ENCODE data around the gene CCDC85B. TPM values are rescaled to one million over a fixed set of nuclear protein-coding genes. Genes with fewer than 3 reads are reported as not detected.
A peak's percentile ranks its signal among the peaks of the same experiment; 100 is the strongest.

CCDC85B gene
- polyA plus RNA-seq, 3 donors: 20.8 to 35.2 (median 24.4) TPM

GRCh38 chr11:65872586-65873317 lies 17.7 kb upstream of the CCDC85B start, which contains the start of gene EFEMP2:
Gene EFEMP2 (minus strand): TSS chr11:65872800. CDS start chr11:65872354, 446 bp downstream.
- Histone ChIP-seq H3K36me3 (replicated peaks in 1 of 2; ENCODE audit: control insufficient read depth in 1 of 2, insufficient read depth in 2 of 2, low read length in 2 of 2) (no peaks in the 10 kb centered on the region), H2AFZ (ENCODE audit: insufficient read depth, low read depth, low read length, poor library complexity, severe bottlenecking) (peak within 1 kb of the TSS; percentile 68), H3K4me2 (replicated peaks; ENCODE audit: extremely low read depth, low read length, poor library complexity, severe bottlenecking) (peak within 1 kb of the TSS; percentile 97), H3K27me3 (ENCODE audit: control insufficient read depth in 2 of 2, insufficient read depth in 2 of 2, low read length in 2 of 2) (no peaks in the 10 kb centered on the region), H4K20me1 (ENCODE audit: insufficient read depth, low read length) (no peaks in the 10 kb centered on the region), H3K9ac (ENCODE audit: insufficient read depth, low read length, poor library complexity, severe bottlenecking) (peak within 1 kb of the TSS; percentile 61), H3K27ac (ENCODE audit: low read depth in 1 of 2, low read length in 2 of 2) (peak within 1 kb of the TSS in 1 of 2 donors; percentile 60), H3K4me1 (ENCODE audit: control insufficient read depth in 1 of 2, insufficient read depth in 2 of 2, low read length in 2 of 2) (peaks cover 20 to 36% of the 10 kb centered on the region in 2 donors), H3K9me3 (replicated peaks in 1 of 2; ENCODE audit: control insufficient read depth in 1 of 2, insufficient read depth in 1 of 2, low read length in 2 of 2) (no peaks in the 10 kb centered on the region), H3K4me3 (replicated peaks in 1 of 3; ENCODE audit: low read depth in 2 of 3, low read length in 3 of 3) (peak within 1 kb of the TSS; percentile 46 to 79 (median 58)), H3K79me2 (ENCODE audit: insufficient read depth, low read length) (no peaks in the 10 kb centered on the region)
- 1% methylated on average over 63 of the region's 69 CpGs for WGBS (ENCODE audit: insufficient coverage)
- H3K4me1 Mint-ChIP-seq: peaks cover 21% of the 10 kb centered on the region
- H3K36me3 Mint-ChIP-seq: peaks cover 0 to 3% of the 10 kb centered on the region in 2 donors
- H3K27ac Mint-ChIP-seq: peak within 1 kb of the TSS; percentile 78 to 96 (median 83)
- intact Hi-C loops (cut with micrococcal nuclease): loop anchor here in 1 of 2 donors (2.0 kb wide), 1 partner anchor 14 kb away; the partner anchor contains the start of gene CFL1
- DNase-seq: peak in 2 of 3 donors; percentile 33 to 53
- H3K27me3 Mint-ChIP-seq (ENCODE audit: low read depth in 3 of 3): peaks cover 8 to 32% (median 29%) of the 10 kb centered on the region in 3 donors
- H3K9me3 Mint-ChIP-seq: peaks cover 0 to 4% (median 0%) of the 10 kb centered on the region in 7 donors
- TF ChIP-seq, protein P1, sequence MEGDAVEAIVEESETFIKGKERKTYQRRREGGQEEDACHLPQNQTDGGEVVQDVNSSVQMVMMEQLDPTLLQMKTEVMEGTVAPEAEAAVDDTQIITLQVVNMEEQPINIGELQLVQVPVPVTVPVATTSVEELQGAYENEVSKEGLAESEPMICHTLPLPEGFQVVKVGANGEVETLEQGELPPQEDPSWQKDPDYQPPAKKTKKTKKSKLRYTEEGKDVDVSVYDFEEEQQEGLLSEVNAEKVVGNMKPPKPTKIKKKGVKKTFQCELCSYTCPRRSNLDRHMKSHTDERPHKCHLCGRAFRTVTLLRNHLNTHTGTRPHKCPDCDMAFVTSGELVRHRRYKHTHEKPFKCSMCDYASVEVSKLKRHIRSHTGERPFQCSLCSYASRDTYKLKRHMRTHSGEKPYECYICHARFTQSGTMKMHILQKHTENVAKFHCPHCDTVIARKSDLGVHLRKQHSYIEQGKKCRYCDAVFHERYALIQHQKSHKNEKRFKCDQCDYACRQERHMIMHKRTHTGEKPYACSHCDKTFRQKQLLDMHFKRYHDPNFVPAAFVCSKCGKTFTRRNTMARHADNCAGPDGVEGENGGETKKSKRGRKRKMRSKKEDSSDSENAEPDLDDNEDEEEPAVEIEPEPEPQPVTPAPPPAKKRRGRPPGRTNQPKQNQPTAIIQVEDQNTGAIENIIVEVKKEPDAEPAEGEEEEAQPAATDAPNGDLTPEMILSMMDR (IDR thresholded peaks at IDR 0.05): no peak
- peak within 1 kb of the TSS; percentile 91 to 97 for H3K4me3 Mint-ChIP-seq

- DNase-seq: peak; percentile 92 to 95 (median 92)
Observed at GRCh38 chr11:65873318-65874156, 16.9 kb upstream of the CCDC85B start.

More at GRCh38 chr11:65873318-65874156, 16.9 kb upstream of the CCDC85B start:
- 0% methylated on average over 35 of the region's 54 CpGs for WGBS (ENCODE audit: insufficient coverage)
- Histone ChIP-seq H2AFZ (ENCODE audit: insufficient read depth, low read depth, low read length, poor library complexity, severe bottlenecking) (peak overlapping the region; percentile 68), H3K4me1 (ENCODE audit: control insufficient read depth in 1 of 2, insufficient read depth in 2 of 2, low read length in 2 of 2) (peaks cover 20 to 35% of the 10 kb centered on the region in 2 donors), H3K79me2 (ENCODE audit: insufficient read depth, low read length) (no peaks in the 10 kb centered on the region), H3K27me3 (ENCODE audit: control insufficient read depth in 2 of 2, insufficient read depth in 2 of 2, low read length in 2 of 2) (no peaks in the 10 kb centered on the region), H3K27ac (ENCODE audit: low read depth in 1 of 2, low read length in 2 of 2) (peak overlapping the region in 1 of 2 donors; percentile 60), H3K9me3 (replicated peaks in 1 of 2; ENCODE audit: control insufficient read depth in 1 of 2, insufficient read depth in 1 of 2, low read length in 2 of 2) (no peaks in the 10 kb centered on the region), H3K4me2 (replicated peaks; ENCODE audit: extremely low read depth, low read length, poor library complexity, severe bottlenecking) (peak overlapping the region; percentile 97), H3K4me3 (replicated peaks in 1 of 3; ENCODE audit: low read depth in 2 of 3, low read length in 3 of 3) (peak overlapping the region; percentile 46 to 79 (median 58)), H3K9ac (ENCODE audit: insufficient read depth, low read length, poor library complexity, severe bottlenecking) (peak overlapping the region; percentile 61), H4K20me1 (ENCODE audit: insufficient read depth, low read length) (no peaks in the 10 kb centered on the region), H3K36me3 (replicated peaks in 1 of 2; ENCODE audit: control insufficient read depth in 1 of 2, insufficient read depth in 2 of 2, low read length in 2 of 2) (no peaks in the 10 kb centered on the region)
- Mint-ChIP-seq H3K27me3 (ENCODE audit: low read depth in 3 of 3) (peaks cover 8 to 30% (median 27%) of the 10 kb centered on the region in 3 donors), H3K4me1 (peaks cover 24% of the 10 kb centered on the region), H3K27ac (peak overlapping the region; percentile 78 to 96 (median 83)), H3K36me3 (no peaks in the 10 kb centered on the region), H3K4me3 (peak overlapping the region; percentile 91 to 97), H3K9me3 (peaks cover 0 to 4% (median 0%) of the 10 kb centered on the region in 7 donors)
- TF ChIP-seq, protein P1 (IDR thresholded peaks at IDR 0.05): no peak
- intact Hi-C loops (cut with micrococcal nuclease): loop anchor here in 1 of 2 donors (2.0 kb wide), 1 partner anchor 15 kb away; the partner anchor contains the start of gene CFL1
